Activated CD4-positive, alpha-beta T cell treated with anti-CD3 and anti-CD28 coated beads, Interleukin-2, amount 50 U/mL, for 24 hours (primary cell): ENCODE results near the gene RNU1-2.
"Not testable (repeated sequence)": the region's sequence is repeated elsewhere in the genome, so short reads cannot be mapped to it uniquely, and the experiment has no call there.

Experiments
- DNase-seq, 2 donors: peaks; one replicate each; pipeline ENCODE4 v3.0.0-alpha.2; 2020; ENCODE audit warnings: low read depth in 1 of 2, low spot score in 1 of 2

The RNU1-2 gene

DNA sequence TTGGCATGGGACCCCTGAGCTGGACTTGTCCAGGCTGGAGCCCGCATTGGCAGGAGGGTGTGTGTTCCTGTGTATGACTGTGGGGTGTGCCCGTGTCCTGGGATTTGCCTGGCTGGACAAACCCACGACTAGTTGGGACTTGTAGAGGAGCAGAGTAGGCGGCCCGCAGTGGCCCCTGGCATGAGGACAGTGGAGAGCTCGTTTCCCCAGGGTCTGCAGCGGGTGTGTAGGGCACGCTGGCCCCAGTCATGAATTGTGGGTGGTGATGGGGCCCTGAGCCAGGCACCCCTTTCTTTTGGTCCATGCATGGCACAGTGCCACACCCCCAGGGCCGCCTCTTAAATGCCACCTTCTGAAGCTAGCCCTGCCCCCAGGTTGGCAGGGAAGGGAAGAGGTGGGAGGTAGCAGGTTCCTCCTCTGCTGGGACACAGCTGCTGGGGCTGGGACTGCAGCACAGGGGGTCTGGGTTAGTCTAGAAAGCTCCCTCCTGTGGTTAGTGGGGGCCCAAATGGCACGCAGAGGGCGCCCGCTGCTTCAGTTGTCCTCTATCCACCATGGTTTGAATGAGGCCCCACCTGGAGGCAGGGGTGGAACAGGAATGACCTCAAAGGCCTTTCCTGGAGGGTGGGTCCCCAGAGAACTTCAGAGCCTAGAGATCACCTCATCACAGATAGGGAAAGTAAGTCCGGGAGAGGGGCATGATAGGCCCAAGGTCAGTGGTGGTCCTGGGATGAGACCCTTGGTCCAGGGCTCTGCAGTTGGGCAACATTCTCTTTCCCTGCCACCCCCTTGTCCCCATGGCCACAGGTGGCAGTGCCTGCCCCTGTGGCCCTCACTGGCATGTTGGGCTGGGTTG is 30.1 kb downstream of the RNU1-2 start:
- no peak for DNase-seq

DNA sequence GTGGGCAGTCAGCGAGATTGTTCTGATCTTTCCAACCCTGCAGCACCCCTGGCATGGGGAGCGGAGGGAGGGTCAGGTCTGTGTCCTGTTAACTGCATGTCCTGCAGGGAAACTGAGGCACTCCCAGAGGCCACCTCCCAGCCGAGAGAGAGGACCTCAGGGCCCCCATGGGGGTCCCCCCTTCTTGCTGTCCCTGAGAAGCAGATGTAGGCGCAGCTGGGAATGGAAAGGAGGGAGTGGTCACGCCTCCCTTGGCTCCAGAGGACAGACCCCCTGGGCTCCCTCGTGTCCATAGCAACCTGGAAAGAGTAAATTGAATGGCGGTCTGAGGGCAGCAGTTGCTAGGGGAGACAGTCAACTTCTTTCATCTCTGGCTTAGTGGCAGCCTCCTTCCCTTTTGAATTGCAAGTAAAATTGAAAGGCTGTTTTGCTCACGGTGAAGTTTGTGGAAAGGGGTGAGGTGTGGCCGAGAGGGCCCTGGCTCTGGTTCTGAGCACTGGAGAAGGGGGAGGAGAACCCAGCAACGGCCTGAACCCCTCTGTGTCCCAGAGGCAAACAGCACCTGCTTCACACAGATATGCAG is 30.8 kb downstream of the RNU1-2 start:
- no peak for DNase-seq

DNA sequence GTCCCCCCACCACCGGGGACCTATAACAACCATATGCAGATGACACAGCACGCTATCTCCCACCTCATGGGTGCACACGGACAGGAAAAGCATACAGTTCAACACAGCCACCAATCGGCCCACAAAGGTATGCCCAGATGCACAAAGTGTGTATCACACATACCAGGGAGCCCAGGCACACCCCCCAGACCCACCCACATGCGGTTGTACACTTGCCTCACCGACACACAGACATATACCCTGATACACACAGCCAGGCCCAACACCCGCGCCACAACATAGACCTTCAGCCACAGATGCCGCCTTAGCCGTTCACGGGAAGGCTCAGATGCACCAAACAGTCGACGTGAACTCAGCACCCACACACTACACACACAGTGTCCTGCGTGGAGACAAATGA is 31.5 kb downstream of the RNU1-2 start:
- no peak for DNase-seq

DNA sequence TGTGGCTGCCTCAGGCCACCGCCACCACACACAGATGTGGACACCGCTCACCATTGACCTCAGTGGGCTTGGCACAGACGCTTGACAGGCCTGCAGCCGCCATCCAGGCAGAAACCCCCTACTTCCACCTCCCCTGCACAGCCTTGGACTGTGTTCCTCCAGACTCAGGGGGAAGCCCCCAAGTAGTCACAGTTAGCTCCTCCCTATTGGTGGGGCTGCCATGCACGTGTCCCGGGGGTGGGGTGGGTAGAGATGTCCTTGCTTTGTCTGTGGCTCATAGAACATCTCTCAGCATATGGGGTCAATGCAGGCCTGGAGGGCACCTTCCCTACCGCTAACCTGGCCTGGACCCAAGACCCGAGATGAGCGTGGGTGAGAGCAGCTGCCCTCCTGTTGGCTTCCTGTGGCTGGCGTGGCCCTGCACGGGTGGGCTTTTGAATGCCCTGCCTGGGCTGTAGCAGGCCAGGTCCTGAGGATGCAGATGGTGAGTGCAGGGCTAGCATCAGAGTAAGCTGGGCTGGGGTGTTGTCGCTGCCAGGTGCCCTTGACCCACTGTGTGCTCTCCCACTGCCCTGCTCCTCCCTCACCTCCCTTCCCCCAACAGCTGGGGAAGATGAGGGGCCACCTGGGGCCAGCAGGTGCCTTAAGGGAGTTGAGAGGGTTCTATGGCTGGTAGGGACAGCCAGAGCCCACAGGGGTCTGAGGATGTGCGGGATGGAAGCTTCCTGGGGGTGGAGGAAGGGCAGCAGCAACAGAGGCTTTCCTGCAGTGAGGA is 32.1 kb downstream of the RNU1-2 start:
- DNase-seq: no peak

DNA sequence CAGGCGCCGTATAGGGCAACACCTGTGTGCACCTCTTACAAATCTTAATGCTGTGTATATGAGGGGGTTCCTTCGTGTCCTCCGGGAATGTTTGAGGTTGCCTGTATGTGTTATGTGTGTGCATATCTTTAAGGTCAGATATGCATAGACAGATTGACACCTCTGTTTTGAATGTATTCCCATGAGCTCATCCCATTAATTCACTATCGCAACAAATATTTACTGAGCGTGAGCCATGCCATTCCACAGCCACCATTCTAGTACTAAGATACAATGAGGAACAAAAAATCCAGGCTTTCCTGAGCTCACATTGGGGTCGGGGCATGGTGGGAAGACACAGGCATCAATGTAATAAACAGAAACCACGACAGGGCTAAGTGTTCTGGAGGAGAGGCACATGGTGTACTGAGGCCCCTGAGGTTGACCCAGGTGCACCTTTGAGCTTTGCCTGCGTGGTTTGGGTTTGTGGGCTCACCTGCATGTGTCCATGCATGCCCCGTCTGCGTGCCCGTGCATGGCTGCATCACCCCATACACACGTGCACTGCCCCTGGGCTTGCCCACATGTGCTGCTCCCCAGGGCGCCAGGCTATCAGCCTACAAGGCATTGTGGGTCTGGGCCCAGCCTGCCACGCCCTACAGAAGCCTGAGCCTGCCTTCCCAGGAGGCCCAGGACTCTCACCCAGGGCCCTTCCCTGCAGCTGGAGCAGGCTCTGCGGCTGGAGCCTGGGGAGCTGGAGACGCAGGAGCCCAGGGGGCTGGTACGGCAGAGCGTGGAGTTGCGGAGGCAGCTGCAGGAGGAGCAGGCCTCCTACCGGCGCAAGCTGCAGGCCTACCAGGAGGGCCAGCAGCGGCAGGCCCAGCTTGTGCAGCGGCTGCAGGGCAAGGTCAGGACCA is 33.6 kb downstream of the RNU1-2 start:
- DNase-seq: not testable (repeated sequence)

DNA sequence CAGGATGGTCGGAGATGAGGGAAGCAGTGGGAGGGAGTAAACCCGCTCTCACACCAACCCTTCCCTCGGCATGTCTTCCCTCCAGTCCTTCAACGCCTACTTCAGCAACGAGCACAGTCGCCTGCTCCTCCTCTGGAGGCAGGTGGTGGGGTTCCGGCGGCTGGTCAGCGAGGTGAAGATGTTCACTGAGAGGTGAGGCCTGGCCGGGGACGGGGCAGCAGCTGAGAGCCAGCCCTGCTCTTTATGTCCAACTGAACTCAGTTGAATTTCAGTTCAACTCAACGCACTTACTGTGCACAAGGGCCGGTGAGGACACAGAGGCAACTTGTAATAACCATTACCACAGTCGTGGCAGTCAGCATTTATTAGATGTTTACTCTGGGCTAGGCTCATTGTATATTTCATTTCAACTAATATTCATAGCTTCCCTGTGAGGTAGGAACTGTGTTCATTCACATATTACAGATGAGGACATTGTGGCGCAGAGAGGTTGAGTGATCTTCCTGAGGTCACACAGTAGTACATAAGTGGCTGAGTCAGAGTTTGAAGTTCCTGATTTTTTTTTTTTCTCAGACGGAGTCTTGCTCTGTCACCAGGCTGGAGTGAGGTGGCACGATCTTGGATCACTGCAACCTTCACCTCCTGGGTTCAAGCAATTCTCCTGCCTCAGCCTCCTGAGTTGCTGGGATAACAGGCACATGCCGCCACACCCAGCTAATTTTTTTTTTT is 35.6 kb downstream of the RNU1-2 start:
- DNase-seq: not testable (repeated sequence)

DNA sequence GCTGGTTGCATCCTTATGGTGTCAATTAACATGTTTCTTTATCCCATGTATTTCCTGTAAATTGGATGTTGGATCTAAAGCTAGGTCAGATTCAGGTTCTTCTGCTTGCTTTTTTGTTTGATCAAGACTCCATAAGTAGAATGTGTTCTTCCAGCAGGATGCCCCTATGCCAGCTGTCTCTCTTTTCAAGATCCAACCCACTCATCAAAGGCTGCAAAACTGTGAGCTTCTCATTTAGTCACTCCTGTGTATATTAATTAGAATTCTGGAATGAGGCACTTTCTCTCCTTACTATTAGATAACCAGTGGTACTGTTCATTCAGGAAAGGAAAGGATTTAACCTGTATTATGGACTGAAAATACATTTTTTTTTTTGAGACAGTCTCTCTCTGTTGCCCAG is 38.2 kb downstream of the RNU1-2 start:
- DNase-seq: not testable (repeated sequence)

DNA sequence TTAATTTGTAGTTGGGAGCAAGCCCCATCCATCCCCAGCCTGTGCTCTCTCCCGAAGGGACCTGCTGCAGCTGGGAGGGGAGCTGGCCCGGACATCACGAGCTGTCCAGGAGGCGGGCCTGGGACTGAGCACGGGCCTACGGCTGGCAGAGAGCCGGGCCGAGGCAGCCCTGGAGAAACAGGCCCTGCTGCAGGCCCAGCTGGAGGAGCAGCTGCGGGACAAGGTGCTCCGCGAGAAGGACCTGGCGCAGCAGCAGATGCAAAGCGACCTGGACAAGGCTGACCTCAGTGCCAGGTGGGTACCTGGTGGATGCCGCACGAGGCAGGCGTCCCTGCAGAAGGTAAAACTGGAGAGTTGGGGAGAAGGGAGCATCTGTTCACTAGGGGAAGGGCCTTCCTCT is 40.8 kb downstream of the RNU1-2 start:
- not testable (repeated sequence) for DNase-seq

DNA sequence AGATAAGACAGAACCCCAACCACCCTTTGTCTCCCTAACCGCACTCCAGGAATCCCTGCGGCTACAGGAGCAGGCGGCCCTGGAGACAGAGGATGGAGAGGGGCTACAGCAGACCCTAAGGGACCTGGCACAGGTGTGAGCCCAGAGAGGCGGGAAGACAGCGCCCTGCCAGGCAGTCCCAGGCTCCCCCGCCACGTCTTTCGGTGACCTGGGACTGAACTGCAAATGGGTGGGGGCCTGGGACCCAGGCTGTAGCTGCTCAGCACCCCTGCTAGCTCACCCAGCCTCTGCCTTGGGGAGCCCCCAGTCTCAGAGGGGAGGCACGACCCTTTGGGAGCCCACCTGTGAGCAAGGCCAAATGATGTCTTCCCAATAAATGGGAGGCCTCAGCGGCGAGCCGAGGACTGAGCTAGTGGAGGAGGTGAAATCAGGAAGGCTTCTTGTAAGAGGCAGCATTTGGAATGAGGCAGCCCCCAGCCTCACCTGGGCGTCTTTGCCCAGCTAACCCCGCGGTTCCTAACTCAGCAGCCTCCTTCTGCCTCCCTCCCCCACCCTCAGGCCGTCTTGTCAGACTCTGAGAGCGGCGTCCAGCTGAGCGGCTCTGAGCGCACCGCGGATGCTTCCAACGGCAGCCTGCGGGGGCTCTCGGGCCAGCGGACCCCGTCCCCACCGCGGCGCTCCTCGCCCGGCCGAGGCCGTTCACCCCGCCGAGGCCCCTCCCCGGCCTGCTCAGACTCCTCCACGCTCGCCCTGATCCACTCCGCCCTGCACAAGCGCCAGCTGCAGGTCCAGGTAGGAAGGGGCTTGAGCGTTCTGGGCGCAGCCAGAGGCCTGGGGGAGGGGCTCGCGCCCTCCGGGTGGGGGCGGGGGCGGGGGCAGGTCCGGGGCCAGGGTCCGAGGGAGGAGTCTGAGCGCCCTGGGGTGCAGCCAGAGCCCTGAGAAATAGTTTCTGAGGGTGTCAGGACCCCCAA is 42.9 kb downstream of the RNU1-2 start:
- no peak for DNase-seq

DNA sequence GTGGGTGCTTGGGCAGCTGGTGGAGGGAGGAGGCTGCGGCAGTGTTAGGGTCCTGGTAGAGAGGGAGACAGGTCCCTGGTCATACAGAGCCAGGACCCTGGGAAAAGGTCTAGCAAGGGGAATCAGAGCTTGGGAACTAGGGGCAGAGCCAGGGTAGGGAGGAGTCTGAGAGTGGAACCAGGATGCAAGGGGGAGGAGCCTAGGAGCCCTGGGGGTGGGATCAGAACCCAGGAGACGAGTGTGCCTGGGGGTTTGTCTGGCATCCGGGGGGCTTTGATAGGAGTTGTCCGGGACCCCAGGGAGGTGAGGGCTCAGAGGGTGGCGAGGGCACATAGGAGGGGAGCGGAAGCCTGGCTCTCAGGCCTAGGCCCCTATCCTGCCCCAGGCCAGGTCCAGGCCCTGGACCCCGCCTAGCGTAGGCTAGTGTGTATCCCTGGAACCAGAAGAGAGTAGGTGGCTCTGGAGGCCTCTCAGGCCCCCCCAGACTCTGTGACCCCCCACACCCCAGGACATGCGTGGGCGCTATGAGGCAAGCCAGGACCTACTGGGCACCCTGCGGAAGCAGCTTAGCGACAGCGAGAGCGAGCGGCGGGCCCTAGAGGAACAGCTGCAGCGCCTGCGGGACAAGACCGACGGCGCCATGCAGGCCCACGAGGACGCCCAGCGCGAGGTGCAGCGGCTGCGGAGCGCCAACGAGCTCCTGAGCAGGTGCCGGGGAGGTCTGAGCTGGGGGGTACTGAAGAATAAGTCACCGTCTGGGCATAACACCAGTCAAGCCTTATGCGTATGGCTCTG is 43.8 kb downstream of the RNU1-2 start:
- DNase-seq: not testable (repeated sequence)

DNA sequence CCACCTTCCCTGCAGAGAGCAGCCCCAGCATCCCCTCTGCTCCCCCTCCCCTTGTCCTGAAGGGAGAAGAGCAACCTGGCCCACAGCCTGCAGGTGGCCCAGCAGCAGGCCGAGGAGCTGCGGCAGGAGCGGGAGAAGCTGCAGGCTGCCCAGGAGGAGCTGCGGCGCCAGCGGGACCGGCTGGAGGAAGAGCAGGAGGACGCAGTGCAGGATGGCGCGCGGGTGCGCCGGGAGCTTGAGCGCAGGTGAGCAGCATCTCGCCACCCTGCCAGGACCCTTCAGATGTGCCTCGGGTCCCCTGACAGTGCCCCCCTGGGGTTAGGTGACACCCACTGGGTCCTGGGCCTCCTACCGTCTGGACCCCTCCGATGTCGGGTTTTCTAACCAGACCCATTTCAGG is 48.3 kb downstream of the RNU1-2 start:
- no peak for DNase-seq

DNA sequence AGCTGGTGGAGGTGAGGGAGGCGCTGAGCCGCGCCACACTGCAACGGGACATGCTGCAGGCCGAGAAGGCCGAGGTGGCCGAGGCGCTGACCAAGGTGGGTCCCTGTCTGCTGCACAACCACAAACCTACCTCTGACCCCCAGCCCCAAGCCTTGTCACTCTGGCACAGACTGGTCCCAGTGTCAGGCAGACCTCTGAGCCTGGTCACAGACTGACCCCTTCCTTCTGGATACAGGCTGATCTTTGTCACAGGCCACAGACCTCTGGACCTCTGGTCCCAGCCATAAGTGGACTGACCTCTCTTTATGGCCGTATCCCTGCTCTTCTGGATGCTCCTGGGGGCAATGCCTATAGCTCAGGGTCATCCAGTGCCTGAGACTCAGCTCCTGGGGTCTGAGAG is 49.7 kb downstream of the RNU1-2 start:
- not testable (repeated sequence) for DNase-seq
